DND-41 (cell line): ENCODE measurements around the gene CABP1.

Experiments
- ATAC-seq: fragments of 200-7000 bp; cut with Tn5 transposase; 3 replicates; pipeline ENCODE4 v1.9.1; 2021; ENCODE audit warnings: low read depth; ENCODE audit not compliant: insufficient read depth
- DNase-seq: peaks from one replicate; pipeline ENCODE4 v3.0.0-alpha.2; 2020
- H2AFZ ChIP-seq: 2 replicates; pipeline ENCODE4 v1.6.0; 2012; ENCODE audit warnings: low read depth, low read length
- H3K27ac ChIP-seq: 2 replicates; pipeline ENCODE4 v1.5.1; 2012; ENCODE audit warnings: low read length, inconsistent platforms
- H3K27me3 ChIP-seq: fragments of 200-600 bp; sonication (generic); 2 replicates; pipeline ENCODE4 v1.6.0; 2012; ENCODE audit warnings: low read length, mild to moderate bottlenecking, inconsistent platforms; ENCODE audit not compliant: insufficient read depth, poor library complexity
- H3K36me3 ChIP-seq: 2 replicates; pipeline ENCODE4 v1.5.1; 2012; ENCODE audit warnings: low read length, inconsistent platforms; ENCODE audit not compliant: insufficient read depth
- H3K4me1 ChIP-seq: 2 replicates; pipeline ENCODE4 v1.5.1; 2012; ENCODE audit warnings: mild to moderate bottlenecking, low read length; ENCODE audit not compliant: insufficient read depth
- H3K4me2 ChIP-seq: 2 replicates; pipeline ENCODE4 v1.6.0; 2012; ENCODE audit warnings: mild to moderate bottlenecking, moderate library complexity, low read length, inconsistent platforms; ENCODE audit not compliant: insufficient read depth
- H3K4me3 ChIP-seq, 2 experiments: fragments of 200-600 bp in 1 of 2; shearing (Covaris generic) in 1 of 2; 2 replicates each; pipeline ENCODE4 v1.5.1; 2012 to 2016; ENCODE audit warnings: inconsistent platforms in 2 of 2, low read length in 2 of 2, mild to moderate bottlenecking in 2 of 2, low read depth in 1 of 2, moderate library complexity in 1 of 2
- H3K79me2 ChIP-seq: 2 replicates; pipeline ENCODE4 v1.6.0; 2012; ENCODE audit warnings: low read length, inconsistent platforms; ENCODE audit not compliant: insufficient read depth
- H3K9ac ChIP-seq: 2 replicates; pipeline ENCODE4 v1.6.0; 2012; ENCODE audit warnings: low read depth, mild to moderate bottlenecking, inconsistent platforms, low read length, moderate library complexity
- H3K9me3 ChIP-seq: 2 replicates; pipeline ENCODE4 v1.5.1; 2012; ENCODE audit warnings: low read length, moderate library complexity, mild to moderate bottlenecking, inconsistent platforms; ENCODE audit not compliant: insufficient read depth, severe bottlenecking
- H4K20me1 ChIP-seq: 2 replicates; pipeline ENCODE4 v1.6.0; 2012; ENCODE audit warnings: low read length; ENCODE audit not compliant: insufficient read depth
- CTCF ChIP-seq: IDR thresholded peaks from 2 replicates; pipeline ENCODE4 v1.5.1; 2012; ENCODE audit warnings: borderline replicate concordance, low read length, moderate library complexity, mild to moderate bottlenecking; ENCODE audit not compliant: poor library complexity, severe bottlenecking; ENCODE audit errors: extremely low read depth
- EZH2 ChIP-seq: IDR thresholded peaks from 3 replicates; pipeline ENCODE4 v1.6.1; 2012; ENCODE audit warnings: borderline replicate concordance, low read depth, mild to moderate bottlenecking, moderate library complexity, low read length, inconsistent platforms; ENCODE audit not compliant: severe bottlenecking

CABP1 gene

DNA sequence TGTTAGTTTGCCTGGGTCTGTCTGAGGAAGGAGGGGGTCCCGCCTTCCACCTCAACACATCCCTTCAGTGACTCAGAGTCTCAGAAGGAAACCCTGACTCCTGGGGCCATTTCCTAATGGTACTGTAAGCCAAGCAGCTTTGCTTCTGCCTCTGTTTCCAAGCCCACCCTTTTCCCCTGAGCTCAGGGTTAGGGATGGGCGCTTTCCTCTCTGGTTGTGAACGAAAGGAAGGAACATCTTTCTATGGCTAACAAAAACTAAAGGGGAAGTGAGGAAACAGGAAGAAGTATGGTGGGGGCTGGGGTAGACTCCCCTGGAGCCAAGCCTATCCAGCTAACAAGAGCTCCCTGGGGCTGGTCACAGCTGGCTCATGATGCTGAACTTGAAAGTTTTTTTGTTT, 58.2 kb downstream of the CABP1 start:
- Histone ChIP-seq H3K9me3 (no peaks in the 10 kb centered on the region), H3K36me3 (peaks cover 99% of the 10 kb centered on the region), H3K4me3 (no peak overlapping the region), H3K27me3 (no peaks in the 10 kb centered on the region), H3K4me1 (no peaks in the 10 kb centered on the region), H3K4me2 (no peak overlapping the region), H2AFZ (no peak overlapping the region), H4K20me1 (peaks cover 39% of the 10 kb centered on the region), H3K79me2 (peaks cover 14% of the 10 kb centered on the region), H3K9ac (no peak overlapping the region), H3K27ac (0 out of 2 replicates have a peak overlapping the region, but pooled peaks have one; percentile 19)
- no peak for ATAC-seq
- TF ChIP-seq EZH2, result no peak
- DNase-seq, result no peak

DNA sequence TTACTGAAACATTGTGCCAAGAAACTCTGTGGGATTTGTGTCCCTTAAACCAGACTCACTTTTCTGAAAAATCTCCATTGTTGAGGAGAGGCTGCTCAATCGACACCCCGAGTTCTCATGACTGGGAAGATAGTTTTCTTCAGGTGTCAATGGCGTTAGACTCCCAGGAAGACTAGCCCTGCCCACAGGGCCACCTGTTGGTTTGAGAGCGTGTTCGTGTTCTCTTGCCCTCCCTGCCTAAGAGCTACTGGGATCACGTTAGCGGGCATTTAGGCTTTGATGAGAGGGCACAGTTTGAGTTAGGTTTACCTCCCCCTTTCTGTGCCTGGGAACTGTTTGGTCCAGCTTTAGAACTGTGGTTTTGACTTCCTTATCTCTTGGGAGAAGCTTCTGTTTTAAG, 59.1 kb downstream of the CABP1 start:
- TF ChIP-seq CTCF (no peak), EZH2 (no peak)
- Histone ChIP-seq H3K9me3 (no peaks in the 10 kb centered on the region), H4K20me1 (peaks cover 38% of the 10 kb centered on the region), H3K36me3 (peaks cover 91% of the 10 kb centered on the region), H3K4me3 (no peak overlapping the region), H2AFZ (no peak overlapping the region), H3K4me1 (no peaks in the 10 kb centered on the region), H3K4me2 (no peak overlapping the region), H3K27me3 (no peaks in the 10 kb centered on the region), H3K9ac (no peak overlapping the region), H3K27ac (0 out of 2 replicates have a peak overlapping the region, but pooled peaks have one; percentile 4), H3K79me2 (peaks cover 6% of the 10 kb centered on the region)
- ATAC-seq, result no peak
- DNase-seq, result no peak

- H4K20me1 ChIP-seq, result peaks cover 28% of the 10 kb centered on the region
- peaks cover under 1% of the 10 kb centered on the region; the same call in 1 of the 2 replicates for H3K79me2 ChIP-seq
- DNase-seq, result no peak
- no peak for ATAC-seq
- no peak overlapping the region for H3K4me3 ChIP-seq
- peak overlapping the region; percentile 15; the same call in 1 of the 2 replicates for H3K27ac ChIP-seq
- H3K9ac ChIP-seq, result no peak overlapping the region
- H3K9me3 ChIP-seq, result no peaks in the 10 kb centered on the region
- no peak overlapping the region for H2AFZ ChIP-seq
- TF ChIP-seq EZH2, result no peak
- TF ChIP-seq CTCF, result no peak
- peaks cover 78% of the 10 kb centered on the region for H3K36me3 ChIP-seq
- H3K27me3 ChIP-seq, result no peaks in the 10 kb centered on the region
- no peak overlapping the region for H3K4me2 ChIP-seq
- H3K4me1 ChIP-seq, result no peaks in the 10 kb centered on the region
Observed at GRCh38 chr12:120700886-120701285, 60.5 kb downstream of the CABP1 start.

DNA sequence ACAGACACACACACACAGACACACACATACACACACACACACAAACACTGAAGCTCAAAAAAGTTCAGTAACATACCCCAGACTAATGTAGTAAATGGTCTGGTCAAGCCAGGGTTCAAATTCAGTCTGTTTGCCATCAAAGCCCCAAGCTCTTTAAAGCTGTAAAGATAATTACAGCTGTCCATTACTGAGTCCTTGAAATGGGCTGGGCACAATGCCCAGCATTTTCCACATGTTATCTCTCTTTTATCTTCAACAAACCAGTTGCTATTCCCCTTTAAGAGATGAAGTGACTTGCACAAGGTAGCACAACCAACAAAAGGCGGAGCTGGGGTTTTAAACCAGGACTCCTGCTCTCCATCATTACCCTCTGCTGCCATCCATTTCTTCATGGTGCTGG, 62.2 kb downstream of the CABP1 start:
- H3K27ac ChIP-seq, result no peak overlapping the region
- ATAC-seq (no peak), DNase-seq (no peak)
- peaks cover 24% of the 10 kb centered on the region for H4K20me1 ChIP-seq
- no peaks in the 10 kb centered on the region for H3K79me2 ChIP-seq
- peaks cover 61% of the 10 kb centered on the region for H3K36me3 ChIP-seq
- H3K4me1 ChIP-seq, result no peaks in the 10 kb centered on the region
- no peak overlapping the region for H2AFZ ChIP-seq
- H3K4me2 ChIP-seq, result no peak overlapping the region
- H3K9ac ChIP-seq, result no peak overlapping the region
- H3K4me3 ChIP-seq, result no peak overlapping the region
- TF ChIP-seq EZH2 (no peak), CTCF (no peak)
- H3K9me3 ChIP-seq, result no peaks in the 10 kb centered on the region
- H3K27me3 ChIP-seq, result no peaks in the 10 kb centered on the region
